PFSK-1 (cell line): ENCODE results near the gene WDFY2.

Experiments used
- POLR2AphosphoS5 ChIP-seq: IDR thresholded peaks from 2 replicates; pipeline ENCODE4 v1.6.1; 2012; ENCODE audit warnings: low read depth, mild to moderate bottlenecking, control low read depth, low read length, moderate library complexity
- SIN3A ChIP-seq: IDR thresholded peaks from 2 replicates; pipeline ENCODE4 v1.6.1; 2012; ENCODE audit warnings: mild to moderate bottlenecking, low read length, moderate library complexity, borderline replicate concordance; ENCODE audit not compliant: insufficient read depth
- TAF1 ChIP-seq: IDR thresholded peaks from 2 replicates; pipeline ENCODE4 v1.6.1; 2012; ENCODE audit warnings: low read length, control low read depth, borderline replicate concordance; ENCODE audit not compliant: insufficient read depth
- TF ChIP-seq, protein P1 (sequence below), 2 experiments: IDR thresholded peaks; 2 replicates each; pipeline versions ENCODE4 v1.6.1 to v1.8.0; 2011 to 2012; ENCODE audit warnings: low read depth in 2 of 2, low read length in 2 of 2, control low read depth in 1 of 2, inconsistent platforms in 1 of 2, mild to moderate bottlenecking in 1 of 2, moderate library complexity in 1 of 2; ENCODE audit not compliant: insufficient read depth in 1 of 2

- TF ChIP-seq, protein P1, sequence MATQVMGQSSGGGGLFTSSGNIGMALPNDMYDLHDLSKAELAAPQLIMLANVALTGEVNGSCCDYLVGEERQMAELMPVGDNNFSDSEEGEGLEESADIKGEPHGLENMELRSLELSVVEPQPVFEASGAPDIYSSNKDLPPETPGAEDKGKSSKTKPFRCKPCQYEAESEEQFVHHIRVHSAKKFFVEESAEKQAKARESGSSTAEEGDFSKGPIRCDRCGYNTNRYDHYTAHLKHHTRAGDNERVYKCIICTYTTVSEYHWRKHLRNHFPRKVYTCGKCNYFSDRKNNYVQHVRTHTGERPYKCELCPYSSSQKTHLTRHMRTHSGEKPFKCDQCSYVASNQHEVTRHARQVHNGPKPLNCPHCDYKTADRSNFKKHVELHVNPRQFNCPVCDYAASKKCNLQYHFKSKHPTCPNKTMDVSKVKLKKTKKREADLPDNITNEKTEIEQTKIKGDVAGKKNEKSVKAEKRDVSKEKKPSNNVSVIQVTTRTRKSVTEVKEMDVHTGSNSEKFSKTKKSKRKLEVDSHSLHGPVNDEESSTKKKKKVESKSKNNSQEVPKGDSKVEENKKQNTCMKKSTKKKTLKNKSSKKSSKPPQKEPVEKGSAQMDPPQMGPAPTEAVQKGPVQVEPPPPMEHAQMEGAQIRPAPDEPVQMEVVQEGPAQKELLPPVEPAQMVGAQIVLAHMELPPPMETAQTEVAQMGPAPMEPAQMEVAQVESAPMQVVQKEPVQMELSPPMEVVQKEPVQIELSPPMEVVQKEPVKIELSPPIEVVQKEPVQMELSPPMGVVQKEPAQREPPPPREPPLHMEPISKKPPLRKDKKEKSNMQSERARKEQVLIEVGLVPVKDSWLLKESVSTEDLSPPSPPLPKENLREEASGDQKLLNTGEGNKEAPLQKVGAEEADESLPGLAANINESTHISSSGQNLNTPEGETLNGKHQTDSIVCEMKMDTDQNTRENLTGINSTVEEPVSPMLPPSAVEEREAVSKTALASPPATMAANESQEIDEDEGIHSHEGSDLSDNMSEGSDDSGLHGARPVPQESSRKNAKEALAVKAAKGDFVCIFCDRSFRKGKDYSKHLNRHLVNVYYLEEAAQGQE (IDR thresholded peaks at IDR 0.05; ENCODE audit: insufficient read depth in 1 of 2, low read depth in 2 of 2, low read length in 2 of 2): no peak
- TF ChIP-seq TAF1 (no peak), POLR2AphosphoS5 (no peak), SIN3A (no peak)
Observed at GRCh38 chr13:51724721-51725120, 140.5 kb downstream of the WDFY2 start.
